Endothelial cell of umbilical vein (primary cell): ENCODE data around the gene AIF1. TPM values are rescaled to one million over a fixed set of nuclear protein-coding genes. Genes with fewer than 3 reads are reported as not detected.

Source experiments
- BruUV-seq: library from RNA; stranded (reverse); fragments of 400-500 nt; replicated peaks from 2 replicates; lab custom pipeline; 2021; lab: Mats Ljungman, UMichigan
- CTCF ChIA-PET: fragments of 300-600, 350-600 bp; sonication (Branson Sonifier 250); formaldehyde crosslinking; loops from one replicate; lab custom pipeline; 2021; ENCODE audit warnings: antibody characterized with exemption, inconsistent platforms; lab: Charles Lee
- POLR2A ChIA-PET: fragments of 300-600, 350-600 bp; sonication (Branson Sonifier 250); formaldehyde crosslinking; loops from one replicate; lab custom pipeline; 2021; ENCODE audit warnings: antibody characterized with exemption, inconsistent platforms; lab: Charles Lee
- DNase-seq: peaks from one replicate; pipeline ENCODE4 v3.0.0-alpha.2; 2011; ENCODE audit warnings: low read depth, low spot score
- FAIRE-seq: peaks from 2 replicates; lab custom pipeline; 2011; peaks lifted over from hg19 to GRCh38; lab: Jason Lieb, UNC
- H2AFZ ChIP-seq: 2 replicates; pipeline ENCODE4 v1.6.0; 2012; ENCODE audit warnings: low read depth, low read length, control low read depth, inconsistent platforms
- H3K27ac ChIP-seq: 2 replicates; pipeline ENCODE4 v1.5.1; 2011; ENCODE audit warnings: low read depth, mild to moderate bottlenecking, control low read depth, low read length, moderate library complexity; ENCODE audit not compliant: insufficient read depth
- H3K27me3 ChIP-seq, 2 experiments: 2 replicates each; pipeline versions ENCODE4 v1.6.0 to v1.6.1; 2011; ENCODE audit warnings: low read length in 2 of 2, mixed read lengths in 1 of 2; ENCODE audit not compliant: control insufficient read depth in 2 of 2, insufficient read depth in 2 of 2
- H3K36me3 ChIP-seq, 2 experiments: 2 replicates in 1 of 2; 3 replicates in 1 of 2; pipeline ENCODE4 v1.5.1; 2011; ENCODE audit warnings: low read length in 2 of 2, mild to moderate bottlenecking in 1 of 2, moderate library complexity in 1 of 2; ENCODE audit not compliant: control insufficient read depth in 2 of 2, insufficient read depth in 2 of 2; ENCODE audit errors: extremely low read depth in 1 of 2
- H3K4me1 ChIP-seq: 3 replicates; pipeline ENCODE4 v1.5.1; 2011; ENCODE audit warnings: mild to moderate bottlenecking, low read length; ENCODE audit not compliant: control insufficient read depth, insufficient read depth; ENCODE audit errors: extremely low read depth
- H3K4me2 ChIP-seq: 2 replicates; pipeline ENCODE4 v1.6.1; 2011; ENCODE audit warnings: low read length, control low read depth, mixed read lengths; ENCODE audit not compliant: insufficient read depth
- H3K4me3 ChIP-seq, 3 experiments: fragments of 200-600 bp in 1 of 3; sonication (generic), shearing (Covaris generic) in 1 of 3; replicated peaks in 1 of 3; 2 replicates each; pipeline ENCODE4 v1.5.1; 2011 to 2016; ENCODE audit warnings: control low read depth in 3 of 3, low read length in 3 of 3, mild to moderate bottlenecking in 2 of 3, inconsistent platforms in 1 of 3, low read depth in 1 of 3, moderate library complexity in 1 of 3; ENCODE audit not compliant: insufficient read depth in 1 of 3
- H3K79me2 ChIP-seq: 2 replicates; pipeline ENCODE4 v1.6.0; 2012; ENCODE audit warnings: low read length, inconsistent platforms; ENCODE audit not compliant: control insufficient read depth, insufficient read depth
- H3K9ac ChIP-seq: replicated peaks from 2 replicates; pipeline ENCODE3; 2011; ENCODE audit warnings: low read length, control low read depth; ENCODE audit not compliant: insufficient read depth; ENCODE audit errors: extremely low read depth
- H3K9me1 ChIP-seq: replicated peaks from 3 replicates; pipeline ENCODE4 v1.6.0; 2011; ENCODE audit warnings: mild to moderate bottlenecking, low read length; ENCODE audit not compliant: control insufficient read depth, insufficient read depth; ENCODE audit errors: extremely low read depth
- H3K9me3 ChIP-seq: replicated peaks from 2 replicates; pipeline ENCODE4 v1.5.1; 2012; ENCODE audit warnings: low read length, inconsistent platforms; ENCODE audit not compliant: control insufficient read depth, insufficient read depth
- H4K20me1 ChIP-seq: replicated peaks from 2 replicates; pipeline ENCODE3; 2011; ENCODE audit warnings: mild to moderate bottlenecking, low read length; ENCODE audit not compliant: control insufficient read depth, insufficient read depth; ENCODE audit errors: extremely low read depth
- CTCF ChIP-seq, 2 donors: IDR thresholded peaks; 1 replicate in 1 of 2; 2 replicates in 1 of 2; pipeline ENCODE4 v1.5.1; 2011; ENCODE audit warnings: low read length in 2 of 2, mild to moderate bottlenecking in 2 of 2, moderate library complexity in 2 of 2, control low read depth in 1 of 2, inconsistent platforms in 1 of 2, low read depth in 1 of 2; ENCODE audit not compliant: insufficient read depth in 1 of 2; ENCODE audit errors: extremely low read depth in 1 of 2
- EZH2 ChIP-seq: IDR thresholded peaks from 2 replicates; pipeline ENCODE4 v1.6.1; 2012; ENCODE audit warnings: borderline replicate concordance, low read depth, mild to moderate bottlenecking, moderate library complexity, low read length, inconsistent platforms; ENCODE audit not compliant: severe bottlenecking
- FOS ChIP-seq: IDR thresholded peaks from 2 replicates; pipeline ENCODE4 v1.6.1; 2011; ENCODE audit warnings: mild to moderate bottlenecking, low read length, moderate library complexity, borderline replicate concordance; ENCODE audit not compliant: insufficient read depth
- GATA2 ChIP-seq: IDR thresholded peaks from 2 replicates; pipeline ENCODE4 v1.7.0; 2011; ENCODE audit warnings: low read depth, mild to moderate bottlenecking, moderate library complexity, mixed read lengths, low read length; ENCODE audit not compliant: insufficient read length, insufficient read depth
- JUN ChIP-seq: IDR thresholded peaks from 2 replicates; pipeline ENCODE4 v1.6.1; 2011; ENCODE audit warnings: borderline replicate concordance, low read depth; ENCODE audit not compliant: insufficient read length, insufficient read depth
- MAX ChIP-seq: IDR thresholded peaks from 2 replicates; pipeline ENCODE4 v1.6.1; 2011; ENCODE audit not compliant: insufficient read depth, insufficient read length
- MYC ChIP-seq: IDR thresholded peaks from one replicate; pipeline ENCODE4 v1.6.1; 2011; ENCODE audit warnings: mild to moderate bottlenecking, low read depth, low read length
- POLR2A ChIP-seq: IDR thresholded peaks from 2 replicates; pipeline ENCODE4 v1.6.1; 2012; ENCODE audit warnings: low read depth, mild to moderate bottlenecking, control low read depth, low read length
- POLR2AphosphoS5 ChIP-seq: IDR thresholded peaks from 2 replicates; pipeline ENCODE4 v1.6.1; 2012; ENCODE audit warnings: low read depth, mild to moderate bottlenecking, control low read depth, low read length, moderate library complexity; ENCODE audit not compliant: insufficient read depth
- dilution Hi-C: fragments of 300-500 bp; cut with MboI; formaldehyde crosslinking; loops from one replicate; pipeline ENCODE4 v1.15.0; 2019; ENCODE audit warnings: low sequenced_read_pairs; ENCODE audit not compliant: extremely low pct_ligation_motif_present
- intact Hi-C: fragments of 100-400 bp; cut with micrococcal nuclease; formaldehyde crosslinking; loops from one replicate; pipeline ENCODE4 v1.10.0; 2022
- polyA plus RNA-seq, 4 experiments: library from polyadenylated mRNA; depleted of rRNA in 3 of 4; stranded (reverse) in 3 of 4; unstranded in 1 of 4; fragments of >200 nt; gene quantifications; 2 replicates each; pipeline versions ENCODE4 v1.2.1 to v1.2.3, GENCODE V29; 2011 to 2012; ENCODE audit warnings: missing spikeins in 1 of 4
- total RNA-seq: library from RNA; stranded (reverse); gene quantifications from 2 replicates; pipeline ENCODE4 v1.2.3, GENCODE V29; 2021

AIF1 gene
- total and polyA plus RNA-seq, 2 donors (not counting 3 experiments of a cell fraction or from before 2014, with no cell fraction given) = not detected

- FAIRE-seq = no peak
- no TSS peak for BruUV-seq
Observed at GRCh38 chr6:31586599-31587281, 28.3 kb upstream of the AIF1 start.

More at GRCh38 chr6:31586599-31587281, 28.3 kb upstream of the AIF1 start:
- TF ChIP-seq GATA2 (no peak), EZH2 (no peak), POLR2AphosphoS5 (no peak), FOS (no peak), POLR2A (no peak), CTCF (IDR thresholded peaks at IDR 0.05; ENCODE audit: extremely low read depth in 1 of 2, insufficient read depth in 1 of 2, low read depth in 1 of 2, low read length in 2 of 2) (no peak), JUN (no peak), MAX (no peak), MYC (no peak)
- Histone ChIP-seq H3K27ac (no peak overlapping the region), H3K4me2 (no peak overlapping the region), H3K4me3 (no peak overlapping the region), H3K79me2 (peaks cover 4% of the 10 kb centered on the region), H3K9me1 (no peaks in the 10 kb centered on the region), H3K4me1 (peaks cover 8% of the 10 kb centered on the region), H2AFZ (no peak overlapping the region), H4K20me1 (no peaks in the 10 kb centered on the region), H3K27me3 (no peaks in the 10 kb centered on the region), H3K9me3 (no peaks in the 10 kb centered on the region), H3K9ac (no peak overlapping the region), H3K36me3 (no peaks in the 10 kb centered on the region)
- POLR2A ChIA-PET = no interaction called here
- CTCF ChIA-PET = interaction anchor here (0.9 to 32.6 kb wide), 4 partner anchors 9 to 30 kb away, joined by 4 to 1517 read pairs (median 151); partner anchors contain the start of genes ATP6V1G2, DDX39B, NCR3 and NFKBIL1
- intact Hi-C loops = no loop called here
- dilution Hi-C loops = no loop called here
- DNase-seq = no peak
